MM.1S (cell line): ENCODE measurements around the gene DFFB.

Experiments
- DNase-seq: peaks from one replicate; pipeline ENCODE4 v3.0.0-alpha.2; 2015
- H2AFZ ChIP-seq: fragments of 300-600 bp; sonication (generic); 2 replicates; pipeline ENCODE4 v1.6.0; 2016; ENCODE audit warnings: antibody characterized with exemption, low read length
- H3F3A ChIP-seq: fragments of 300-600 bp; sonication (generic); 2 replicates; pipeline ENCODE4 v1.6.1; 2016; ENCODE audit warnings: mild to moderate bottlenecking, antibody characterized with exemption, low read length, moderate library complexity, mixed read lengths; ENCODE audit not compliant: insufficient read depth
- H3K27ac ChIP-seq: fragments of 300-600 bp; sonication (generic); 2 replicates; pipeline ENCODE4 v1.5.1; 2016; ENCODE audit warnings: mild to moderate bottlenecking, low read length
- H3K27me3 ChIP-seq: fragments of 300-600 bp; sonication (generic); replicated peaks from 2 replicates; pipeline ENCODE4 v1.6.0; 2016; ENCODE audit warnings: low read length; ENCODE audit not compliant: insufficient read depth
- H3K36me3 ChIP-seq: fragments of 300-600 bp; sonication (generic); replicated peaks from 2 replicates; pipeline ENCODE4 v1.6.1; 2016; ENCODE audit warnings: mild to moderate bottlenecking, low read length, mixed read lengths; ENCODE audit not compliant: insufficient read depth
- H3K4me1 ChIP-seq: fragments of 300-600 bp; sonication (generic); 2 replicates; pipeline ENCODE4 v1.6.1; 2016; ENCODE audit warnings: low read length, mixed read lengths
- H3K4me2 ChIP-seq: fragments of 300-600 bp; sonication (generic); 2 replicates; pipeline ENCODE4 v1.6.0; 2016; ENCODE audit warnings: low read depth, low read length
- H3K4me3 ChIP-seq: fragments of 300-600 bp; sonication (generic); 2 replicates; pipeline ENCODE4 v1.5.1; 2016; ENCODE audit warnings: low read length, mixed read lengths
- H3K79me2 ChIP-seq: fragments of 300-600 bp; sonication (generic); 2 replicates; pipeline ENCODE4 v1.6.1; 2016; ENCODE audit warnings: mixed run types, low read length, mixed read lengths
- H3K9ac ChIP-seq: fragments of 300-600 bp; sonication (generic); 2 replicates; pipeline ENCODE4 v1.6.1; 2016; ENCODE audit warnings: low read length, mixed read lengths
- H3K9me2 ChIP-seq: fragments of 300-600 bp; sonication (generic); replicated peaks from 2 replicates; pipeline ENCODE4 v1.6.1; 2016; ENCODE audit warnings: mild to moderate bottlenecking, low read length, mixed read lengths; ENCODE audit not compliant: insufficient read depth
- H3K9me3 ChIP-seq: fragments of 300-600 bp; sonication (generic); replicated peaks from 2 replicates; pipeline ENCODE4 v1.6.1; 2016; ENCODE audit warnings: mild to moderate bottlenecking, low read length, mixed read lengths; ENCODE audit not compliant: insufficient read depth
- H4K20me1 ChIP-seq: fragments of 300-600 bp; sonication (generic); 2 replicates; pipeline ENCODE4 v1.6.1; 2016; ENCODE audit warnings: mild to moderate bottlenecking, low read length, moderate library complexity, mixed read lengths; ENCODE audit not compliant: insufficient read depth
- CTCF ChIP-seq: fragments of 300-600 bp; sonication (generic); IDR thresholded peaks from 2 replicates; pipeline ENCODE4 v1.5.1; 2016; ENCODE audit warnings: antibody characterized with exemption, low read length, mixed read lengths
- EZH2 ChIP-seq: fragments of 300-600 bp; sonication (generic); optimal IDR thresholded peaks from 2 replicates; pipeline ENCODE3; 2017; ENCODE audit warnings: low read depth, mild to moderate bottlenecking, antibody characterized with exemption, low read length, mixed read lengths
- EZH2phosphoT487 ChIP-seq: fragments of 300-600 bp; sonication (generic); IDR thresholded peaks from 2 replicates; pipeline ENCODE4 v1.6.1; 2018; ENCODE audit warnings: antibody characterized with exemption, low read length

The DFFB gene

GRCh38 chr1:3865606-3866160, 8.4 kb downstream of the DFFB start:
- Histone ChIP-seq H3F3A (no peaks in the 10 kb centered on the region), H3K9me3 (no peaks in the 10 kb centered on the region), H3K27me3 (no peaks in the 10 kb centered on the region), H2AFZ (no peak overlapping the region), H3K4me2 (no peak overlapping the region), H3K36me3 (no peaks in the 10 kb centered on the region), H3K9ac (no peak overlapping the region), H3K79me2 (no peaks in the 10 kb centered on the region), H3K27ac (no peak overlapping the region), H3K9me2 (no peaks in the 10 kb centered on the region), H3K4me1 (no peaks in the 10 kb centered on the region), H4K20me1 (no peaks in the 10 kb centered on the region), H3K4me3 (no peak overlapping the region)
- no peak for TF ChIP-seq EZH2
- TF ChIP-seq EZH2phosphoT487: no peak
- TF ChIP-seq CTCF: no peak
- no peak for DNase-seq

- no peak overlapping the region for H3K4me3 ChIP-seq
- no peaks in the 10 kb centered on the region for H3K9me2 ChIP-seq
- H3K9ac ChIP-seq: no peak overlapping the region
- H4K20me1 ChIP-seq: no peaks in the 10 kb centered on the region
- H2AFZ ChIP-seq: no peak overlapping the region
- H3K27me3 ChIP-seq: no peaks in the 10 kb centered on the region
- H3K36me3 ChIP-seq: no peaks in the 10 kb centered on the region
- no peak overlapping the region for H3K4me2 ChIP-seq
- no peak overlapping the region for H3K27ac ChIP-seq
- DNase-seq: no peak
- H3K9me3 ChIP-seq: no peaks in the 10 kb centered on the region
- no peaks in the 10 kb centered on the region for H3K79me2 ChIP-seq
- TF ChIP-seq EZH2 (no peak), EZH2phosphoT487 (no peak), CTCF (no peak)
- H3F3A ChIP-seq: no peaks in the 10 kb centered on the region
- H3K4me1 ChIP-seq: no peaks in the 10 kb centered on the region
Observed at GRCh38 chr1:3868464-3869006, 11.3 kb downstream of the DFFB start.

GRCh38 chr1:3869751-3870301, 12.6 kb downstream of the DFFB start:
- Histone ChIP-seq H3K79me2 (no peaks in the 10 kb centered on the region), H4K20me1 (no peaks in the 10 kb centered on the region), H3K9ac (no peak overlapping the region), H3K4me2 (no peak overlapping the region), H3F3A (no peaks in the 10 kb centered on the region), H2AFZ (no peak overlapping the region), H3K9me3 (no peaks in the 10 kb centered on the region), H3K27me3 (no peaks in the 10 kb centered on the region), H3K4me1 (no peaks in the 10 kb centered on the region), H3K4me3 (no peak overlapping the region), H3K27ac (no peak overlapping the region), H3K9me2 (no peaks in the 10 kb centered on the region), H3K36me3 (no peaks in the 10 kb centered on the region)
- TF ChIP-seq EZH2 (no peak), EZH2phosphoT487 (no peak), CTCF (no peak)
- DNase-seq: no peak
